ENCODE data around the gene TRPV4. TPM values are rescaled to one million over a fixed set of nuclear protein-coding genes. Genes with fewer than 3 reads are reported as not detected.

TRPV4 gene
- total RNA-seq, 1 donor, result 0.43 TPM

DNA sequence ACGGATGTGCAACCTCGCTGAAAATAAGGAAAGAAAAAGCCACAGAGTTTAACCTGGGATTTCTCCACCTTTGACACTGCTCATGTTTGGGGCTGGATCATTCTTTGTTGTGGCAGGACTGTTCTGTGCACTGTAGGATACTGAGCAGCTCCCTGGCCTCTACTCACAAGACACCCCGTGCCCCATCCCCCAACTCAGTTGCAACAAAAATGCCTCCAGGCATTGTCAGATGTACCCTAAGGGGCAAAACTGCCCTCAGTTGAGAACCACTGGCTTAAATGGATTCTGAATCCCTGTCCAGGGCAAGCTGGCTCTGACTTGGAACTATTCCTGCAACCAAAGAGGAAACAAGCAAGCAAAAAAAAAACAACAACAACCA, 45.0 kb upstream of the TRPV4 start:
- no peak overlapping the region for H3K4me3 ChIP-seq (ENCODE audit: low read depth, low read length)
- TF ChIP-seq, protein P1, sequence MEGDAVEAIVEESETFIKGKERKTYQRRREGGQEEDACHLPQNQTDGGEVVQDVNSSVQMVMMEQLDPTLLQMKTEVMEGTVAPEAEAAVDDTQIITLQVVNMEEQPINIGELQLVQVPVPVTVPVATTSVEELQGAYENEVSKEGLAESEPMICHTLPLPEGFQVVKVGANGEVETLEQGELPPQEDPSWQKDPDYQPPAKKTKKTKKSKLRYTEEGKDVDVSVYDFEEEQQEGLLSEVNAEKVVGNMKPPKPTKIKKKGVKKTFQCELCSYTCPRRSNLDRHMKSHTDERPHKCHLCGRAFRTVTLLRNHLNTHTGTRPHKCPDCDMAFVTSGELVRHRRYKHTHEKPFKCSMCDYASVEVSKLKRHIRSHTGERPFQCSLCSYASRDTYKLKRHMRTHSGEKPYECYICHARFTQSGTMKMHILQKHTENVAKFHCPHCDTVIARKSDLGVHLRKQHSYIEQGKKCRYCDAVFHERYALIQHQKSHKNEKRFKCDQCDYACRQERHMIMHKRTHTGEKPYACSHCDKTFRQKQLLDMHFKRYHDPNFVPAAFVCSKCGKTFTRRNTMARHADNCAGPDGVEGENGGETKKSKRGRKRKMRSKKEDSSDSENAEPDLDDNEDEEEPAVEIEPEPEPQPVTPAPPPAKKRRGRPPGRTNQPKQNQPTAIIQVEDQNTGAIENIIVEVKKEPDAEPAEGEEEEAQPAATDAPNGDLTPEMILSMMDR (IDR thresholded peaks at IDR 0.05; ENCODE audit: insufficient read depth, low read depth, low read length), result no peak
- no peak for DNase-seq (ENCODE audit: low read depth)

DNA sequence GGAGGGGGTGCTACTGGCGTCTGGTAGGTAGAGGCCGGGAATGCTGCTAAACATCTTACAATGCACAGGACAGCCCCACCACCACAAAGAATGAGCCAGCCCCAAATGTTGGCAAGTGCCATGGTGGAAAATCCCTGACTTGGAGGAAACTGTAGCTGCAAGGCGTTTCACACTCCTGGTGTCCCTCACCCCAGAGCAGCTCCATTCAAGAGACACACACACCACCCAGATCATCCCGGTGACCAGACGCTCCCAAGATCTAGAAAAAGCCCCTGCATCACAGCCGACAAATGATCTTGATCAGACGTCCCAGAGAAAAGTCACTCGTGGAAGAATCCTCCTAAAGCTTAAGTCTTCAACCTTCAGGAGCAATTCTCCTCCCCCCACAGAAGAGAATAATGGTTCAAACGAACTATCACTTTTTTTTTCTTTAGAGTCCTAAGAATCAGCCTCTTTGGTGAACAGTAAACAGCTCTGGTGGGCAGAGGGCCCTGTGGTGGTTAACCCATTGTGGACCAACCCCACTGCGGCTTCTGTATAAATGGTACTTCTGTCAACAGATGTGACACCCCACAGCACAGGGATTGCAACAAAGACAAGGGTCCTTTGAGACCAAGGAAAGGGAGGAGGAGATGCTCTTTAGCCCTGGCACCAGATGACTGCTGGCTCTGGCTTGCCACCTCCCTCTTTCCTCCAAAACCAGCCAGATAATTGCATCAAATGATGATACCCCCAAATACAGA, 44.5 kb upstream of the TRPV4 start:
- no peak for DNase-seq (ENCODE audit: low read depth)

DNA sequence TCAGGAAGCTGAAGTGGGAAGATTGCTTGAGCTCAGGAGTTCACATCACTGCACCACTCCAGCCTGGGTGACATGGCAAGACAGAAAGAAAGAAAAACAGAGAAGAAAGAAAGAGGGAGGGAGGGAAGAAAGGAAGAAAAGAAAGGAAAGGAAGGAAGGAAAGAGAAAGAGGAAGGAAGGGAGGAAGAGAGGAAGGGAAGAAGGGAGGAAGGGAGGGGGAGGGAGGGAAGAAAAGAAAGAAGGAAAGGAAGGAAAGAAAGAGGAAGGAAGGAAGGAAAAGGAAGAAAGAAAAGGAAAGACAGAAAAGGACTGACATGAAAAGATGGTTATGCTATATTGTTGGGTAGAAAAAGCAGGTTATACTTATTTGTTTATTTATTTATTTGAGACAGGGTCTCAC, 43.2 kb upstream of the TRPV4 start:
- DNase-seq (ENCODE audit: low read depth), result no peak
- TF ChIP-seq, protein P1 (IDR thresholded peaks at IDR 0.05; ENCODE audit: insufficient read depth, low read depth, low read length), result no peak

More for the DNA sequence above, 44.5 kb upstream of the TRPV4 start:
- H3K4me3 ChIP-seq (ENCODE audit: low read depth, low read length), result no peak overlapping the region
- TF ChIP-seq, protein P1 (IDR thresholded peaks at IDR 0.05; ENCODE audit: insufficient read depth, low read depth, low read length), result no peak

DNA sequence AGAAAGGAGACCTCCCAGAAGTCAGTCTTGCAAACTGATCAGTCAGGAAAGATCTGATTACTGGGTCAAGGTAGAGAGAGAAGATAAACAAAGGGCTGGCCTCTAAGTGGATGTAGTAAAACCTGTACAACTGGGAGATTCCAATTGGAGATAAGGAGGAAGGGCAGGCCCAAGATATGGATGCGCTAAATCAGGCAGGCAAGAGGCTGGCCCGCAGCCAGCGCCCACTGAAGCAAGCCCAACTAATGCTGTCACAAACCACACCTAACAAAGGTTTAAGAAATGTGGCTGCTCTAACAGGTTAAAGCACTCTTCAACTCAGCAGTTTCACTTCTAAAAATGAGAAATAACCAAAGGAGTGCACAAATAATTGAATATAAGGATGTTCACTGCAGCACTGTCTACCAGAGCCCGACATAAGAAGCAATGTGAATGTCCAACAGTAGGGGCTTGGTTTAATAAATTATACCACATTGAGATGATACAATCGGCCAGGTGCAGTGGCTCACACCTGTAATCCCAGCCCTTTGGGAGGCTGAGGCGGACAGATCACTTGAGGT, 42.5 kb upstream of the TRPV4 start:
- no peak for DNase-seq (ENCODE audit: low read depth)
- H3K4me3 ChIP-seq (ENCODE audit: low read depth, low read length), result no peak overlapping the region
- TF ChIP-seq, protein P1 (IDR thresholded peaks at IDR 0.05; ENCODE audit: insufficient read depth, low read depth, low read length), result no peak

More for the DNA sequence above, 43.2 kb upstream of the TRPV4 start:
- H3K4me3 ChIP-seq (ENCODE audit: low read depth, low read length), result no peak overlapping the region

DNA sequence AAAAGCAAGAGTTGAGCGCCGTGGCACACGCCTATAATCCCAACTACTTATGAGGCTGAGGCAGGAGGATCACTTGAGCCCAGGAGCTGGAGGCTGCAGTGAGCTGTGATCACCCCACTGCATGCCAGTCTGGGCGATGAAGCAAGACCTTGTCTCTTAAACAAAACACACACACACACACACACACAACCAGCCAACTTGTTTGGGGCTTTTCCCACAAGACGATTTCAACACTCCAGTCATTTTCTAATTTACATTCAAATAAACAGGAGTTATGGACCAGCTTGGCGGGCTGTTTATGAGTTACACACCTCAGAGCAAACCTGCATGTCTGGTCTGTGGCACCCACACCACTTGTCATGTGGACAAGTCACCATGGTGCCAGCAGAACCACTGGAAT, 40.5 kb upstream of the TRPV4 start:
- TF ChIP-seq, protein P1 (IDR thresholded peaks at IDR 0.05; ENCODE audit: insufficient read depth, low read depth, low read length), result no peak
- no peak overlapping the region for H3K4me3 ChIP-seq (ENCODE audit: low read depth, low read length)
- DNase-seq (ENCODE audit: low read depth), result peak; percentile 32

DNA sequence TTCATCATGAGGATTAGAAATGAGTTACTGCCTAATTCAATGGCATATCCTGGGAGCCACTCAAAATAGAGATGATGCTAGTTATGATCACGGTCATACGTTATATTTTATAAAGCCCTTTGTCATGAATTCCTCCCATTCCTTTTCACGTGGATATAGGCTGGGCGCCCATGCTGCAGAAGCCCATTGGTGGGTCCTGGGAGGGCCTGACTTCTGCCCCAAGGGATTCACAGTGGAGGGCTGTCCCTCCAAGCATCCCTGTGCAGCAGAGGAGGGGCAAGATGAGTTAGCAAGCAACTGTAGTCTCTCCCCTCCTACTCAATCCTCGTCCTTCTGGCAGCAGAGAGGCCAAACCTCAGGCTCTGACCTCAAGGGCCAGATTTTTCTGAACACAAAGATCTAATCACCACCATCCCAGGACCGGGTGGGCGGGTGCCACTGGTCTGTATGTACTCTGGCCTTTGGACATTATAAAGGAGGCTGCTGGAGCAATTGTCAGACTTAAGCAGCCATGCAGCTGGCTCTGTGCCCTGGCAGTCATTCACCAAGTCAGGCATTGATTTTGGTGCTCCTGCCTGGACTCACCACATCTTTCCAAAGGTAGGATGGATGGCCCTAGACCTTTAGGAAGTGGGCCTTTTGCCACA, 38.6 kb upstream of the TRPV4 start:
- no peak for DNase-seq (ENCODE audit: low read depth)
- H3K4me3 ChIP-seq (ENCODE audit: low read depth, low read length), result no peak overlapping the region
- TF ChIP-seq, protein P1 (IDR thresholded peaks at IDR 0.05; ENCODE audit: insufficient read depth, low read depth, low read length), result no peak

Measured in fibroblast of villous mesenchyme (primary cell).